Upper lobe of left lung (tissue), 4 donors: ENCODE measurements around the gene SIMC1.

ENCODE experiments used
- CTCF ChIP-seq, 6 experiments: fragments of 450-650 bp in 4 of 6; fragments of 200-600 bp in 2 of 6; sonication (generic) in 2 of 6; IDR thresholded peaks; one replicate each; pipeline ENCODE4 v1.5.1; 2016 to 2019; ENCODE audit warnings: antibody characterized with exemption in 6 of 6
- POLR2A ChIP-seq, 4 donors: fragments of 450-650 bp; IDR thresholded peaks; one replicate each; pipeline ENCODE4 v1.5.1; 2016 to 2017; ENCODE audit warnings: antibody characterized with exemption in 4 of 4, mild to moderate bottlenecking in 2 of 4
- POLR2AphosphoS5 ChIP-seq, 2 donors: sonication (generic); formaldehyde crosslinking; IDR thresholded peaks; one replicate each; pipeline ENCODE4 v1.5.1; 2017; ENCODE audit warnings: antibody characterized with exemption in 2 of 2

- TF ChIP-seq CTCF (IDR thresholded peaks at IDR 0.05), result no peak
- TF ChIP-seq POLR2A (IDR thresholded peaks at IDR 0.05), result no peak
- TF ChIP-seq POLR2AphosphoS5 (IDR thresholded peaks at IDR 0.05), result no peak
Observed at GRCh38 chr5:176334031-176334770, 96.0 kb downstream of the SIMC1 start.
